GM12873 (cell line): ENCODE results near the gene TBC1D16.

ENCODE experiments used
- TF ChIP-seq, protein P1 (sequence below): IDR thresholded peaks from 2 replicates; pipeline ENCODE4 v1.5.1; 2012; ENCODE audit warnings: low read depth, mild to moderate bottlenecking, moderate library complexity, low read length, control low read depth; ENCODE audit not compliant: insufficient read depth; ENCODE audit errors: missing control alignments

TBC1D16 gene

DNA sequence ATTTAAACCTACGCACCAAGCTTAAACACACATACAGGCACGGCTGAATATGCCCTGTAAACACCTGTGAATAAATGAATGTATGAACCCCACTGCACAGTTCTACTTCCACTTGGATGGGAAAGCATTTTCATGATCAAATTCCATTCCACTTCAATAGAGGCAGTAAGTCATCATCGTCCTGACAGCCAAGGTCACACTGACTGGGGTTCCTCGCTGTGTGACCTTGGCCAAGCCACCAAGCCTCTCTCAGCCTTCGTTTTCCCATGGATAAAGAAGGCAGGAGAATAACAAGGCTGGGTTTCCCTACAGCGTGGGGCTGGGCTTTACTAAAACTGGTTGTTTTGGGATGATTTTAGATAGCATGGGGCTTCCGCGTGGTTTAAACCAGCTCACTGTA lies 82.8 kb downstream of the TBC1D16 start:
- TF ChIP-seq, protein P1, sequence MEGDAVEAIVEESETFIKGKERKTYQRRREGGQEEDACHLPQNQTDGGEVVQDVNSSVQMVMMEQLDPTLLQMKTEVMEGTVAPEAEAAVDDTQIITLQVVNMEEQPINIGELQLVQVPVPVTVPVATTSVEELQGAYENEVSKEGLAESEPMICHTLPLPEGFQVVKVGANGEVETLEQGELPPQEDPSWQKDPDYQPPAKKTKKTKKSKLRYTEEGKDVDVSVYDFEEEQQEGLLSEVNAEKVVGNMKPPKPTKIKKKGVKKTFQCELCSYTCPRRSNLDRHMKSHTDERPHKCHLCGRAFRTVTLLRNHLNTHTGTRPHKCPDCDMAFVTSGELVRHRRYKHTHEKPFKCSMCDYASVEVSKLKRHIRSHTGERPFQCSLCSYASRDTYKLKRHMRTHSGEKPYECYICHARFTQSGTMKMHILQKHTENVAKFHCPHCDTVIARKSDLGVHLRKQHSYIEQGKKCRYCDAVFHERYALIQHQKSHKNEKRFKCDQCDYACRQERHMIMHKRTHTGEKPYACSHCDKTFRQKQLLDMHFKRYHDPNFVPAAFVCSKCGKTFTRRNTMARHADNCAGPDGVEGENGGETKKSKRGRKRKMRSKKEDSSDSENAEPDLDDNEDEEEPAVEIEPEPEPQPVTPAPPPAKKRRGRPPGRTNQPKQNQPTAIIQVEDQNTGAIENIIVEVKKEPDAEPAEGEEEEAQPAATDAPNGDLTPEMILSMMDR = no peak

GRCh38 chr17:79952265-79952877 lies 83.3 kb downstream of the TBC1D16 start:
- TF ChIP-seq, protein P1 = no peak

GRCh38 chr17:79951361-79952264 lies 84.1 kb downstream of the TBC1D16 start:
- TF ChIP-seq, protein P1 = no peak

GRCh38 chr17:79950751-79951150 lies 84.9 kb downstream of the TBC1D16 start:
- TF ChIP-seq, protein P1 = no peak

GRCh38 chr17:79950306-79950705 lies 85.4 kb downstream of the TBC1D16 start:
- TF ChIP-seq, protein P1 = no peak

DNA sequence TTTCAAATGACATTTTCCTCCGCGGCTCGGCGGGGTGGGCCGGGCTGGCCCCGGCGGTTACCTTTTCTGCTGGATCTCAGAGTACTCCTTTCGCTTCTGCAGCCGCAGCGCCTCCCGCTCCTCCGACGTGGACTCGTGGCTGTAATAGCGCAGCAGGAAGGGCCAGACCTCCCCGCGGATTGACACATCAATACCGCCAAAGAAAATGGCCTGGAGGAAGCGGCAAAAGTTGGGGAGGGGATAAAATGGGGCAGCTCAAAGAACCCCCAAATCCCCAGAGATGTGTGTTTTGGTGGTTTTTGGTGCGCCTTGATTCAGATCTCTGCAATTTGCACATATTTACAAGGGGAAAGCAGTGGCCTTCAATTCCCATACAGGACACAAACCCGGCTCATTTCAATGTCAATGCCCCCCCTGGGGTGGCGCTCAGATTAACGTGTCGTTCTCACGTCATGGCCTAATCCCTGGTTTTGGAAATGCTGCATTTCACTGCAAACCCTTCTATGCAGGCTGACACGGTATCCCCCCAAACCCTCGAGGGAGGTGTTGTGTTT lies 85.9 kb downstream of the TBC1D16 start:
- TF ChIP-seq, protein P1 = no peak

- TF ChIP-seq, protein P1 = no peak
Measured at GRCh38 chr17:79948945-79949655, 86.6 kb downstream of the TBC1D16 start.
